ENCODE results near the gene SGTB. TPM values are rescaled to one million over a fixed set of nuclear protein-coding genes. Genes with fewer than 3 reads are reported as not detected.
"Not testable (repeated sequence)": the region's sequence is repeated elsewhere in the genome, so short reads cannot be mapped to it uniquely, and the experiment has no call there.

Gene SGTB
- total and polyA plus RNA-seq, 11 donors, result 1.8 to 14.4 (median 6.5) TPM

GRCh38 chr5:65695896-65696295, 26.0 kb downstream of the SGTB start:
- Histone ChIP-seq H3K27ac (no peak overlapping the region), H3K36me3 (peaks cover 0 to 37% (median 18%) of the 10 kb centered on the region in 9 donors), H3K4me1 (peaks cover 0 to 17% (median 2%) of the 10 kb centered on the region in 12 donors), H3K9me3 (no peaks in the 10 kb centered on the region), H3K27me3 (no peaks in the 10 kb centered on the region), H3K4me3 (no peak overlapping the region)
- ATAC-seq (no peak), DNase-seq (no peak)
- intact Hi-C loops (cut with DNase I), result no loop called here
- TF ChIP-seq POLR2A (IDR thresholded peaks at IDR 0.05), result no peak
- TF ChIP-seq CTCF (IDR thresholded peaks at IDR 0.05), result no peak
- WGBS, 4 donors, result 92 to 95% (median 92%) methylated on average over 4 of the region's 4 CpGs

GRCh38 chr5:65695162-65695755, 26.6 kb downstream of the SGTB start:
- Histone ChIP-seq H3K27ac (no peak overlapping the region), H3K4me3 (no peak overlapping the region), H3K9me3 (no peaks in the 10 kb centered on the region), H3K36me3 (peaks cover 0 to 43% (median 22%) of the 10 kb centered on the region in 9 donors), H3K4me1 (peaks cover 0 to 17% (median 2%) of the 10 kb centered on the region in 12 donors), H3K27me3 (no peaks in the 10 kb centered on the region)
- TF ChIP-seq POLR2A (IDR thresholded peaks at IDR 0.05), result no peak
- TF ChIP-seq CTCF (IDR thresholded peaks at IDR 0.05), result no peak
- intact Hi-C loops (cut with DNase I), result no loop called here
- DNase-seq (no peak), ATAC-seq (no peak)
- WGBS, 4 donors, result 72 to 84% (median 81%) methylated on average over 4 of the region's 4 CpGs

GRCh38 chr5:65693121-65693520, 28.8 kb downstream of the SGTB start:
- no peak for TF ChIP-seq POLR2A (IDR thresholded peaks at IDR 0.05)
- TF ChIP-seq CTCF (IDR thresholded peaks at IDR 0.05), result no peak
- 85 to 89% (median 86%) methylated on average over 2 of the region's 2 CpGs for WGBS, 4 donors

GRCh38 chr5:65682148-65682547, 39.8 kb downstream of the SGTB start:
- H3K27ac ChIP-seq, result no peak overlapping the region
- TF ChIP-seq POLR2A (IDR thresholded peaks at IDR 0.05) (no peak), CTCF (IDR thresholded peaks at IDR 0.05) (no peak)
- H3K36me3 ChIP-seq, result peaks cover 0 to 75% (median 58%) of the 10 kb centered on the region in 9 donors
- intact Hi-C loops (cut with DNase I), result no loop called here
- WGBS, 4 donors, result 93 to 97% (median 95%) methylated on average over 3 of the region's 3 CpGs
- H3K9me3 ChIP-seq, result no peaks in the 10 kb centered on the region
- no peaks in the 10 kb centered on the region for H3K27me3 ChIP-seq
- DNase-seq (no peak), ATAC-seq (no peak)
- no peak overlapping the region for H3K4me3 ChIP-seq
- H3K4me1 ChIP-seq, result no peaks in the 10 kb centered on the region

More at GRCh38 chr5:65693121-65693520, 28.8 kb downstream of the SGTB start:
- no peak overlapping the region for H3K27ac ChIP-seq
- intact Hi-C loops (cut with DNase I), result no loop called here
- H3K4me1 ChIP-seq, result peaks cover 0 to 17% (median 2%) of the 10 kb centered on the region in 12 donors
- no peaks in the 10 kb centered on the region for H3K27me3 ChIP-seq
- H3K36me3 ChIP-seq, result peaks cover 0 to 38% (median 23%) of the 10 kb centered on the region in 9 donors
- DNase-seq (no peak), ATAC-seq (no peak)
- H3K9me3 ChIP-seq, result no peaks in the 10 kb centered on the region
- H3K4me3 ChIP-seq, result no peak overlapping the region

GRCh38 chr5:65676056-65676455, 45.9 kb downstream of the SGTB start:
- ATAC-seq; H3K27me3 ChIP-seq; H3K9me3 ChIP-seq; DNase-seq; intact Hi-C loops (cut with DNase I); H3K4me1 ChIP-seq; H3K4me3 ChIP-seq; H3K27ac ChIP-seq: not testable (repeated sequence)
- peaks cover 0 to 61% (median 29%) of the 10 kb centered on the region in 9 donors for H3K36me3 ChIP-seq
- WGBS, 4 donors, result 88 to 96% (median 93%) methylated on average over 3 of the region's 3 CpGs
